ENCODE data around the gene SH3BP1.

DNA sequence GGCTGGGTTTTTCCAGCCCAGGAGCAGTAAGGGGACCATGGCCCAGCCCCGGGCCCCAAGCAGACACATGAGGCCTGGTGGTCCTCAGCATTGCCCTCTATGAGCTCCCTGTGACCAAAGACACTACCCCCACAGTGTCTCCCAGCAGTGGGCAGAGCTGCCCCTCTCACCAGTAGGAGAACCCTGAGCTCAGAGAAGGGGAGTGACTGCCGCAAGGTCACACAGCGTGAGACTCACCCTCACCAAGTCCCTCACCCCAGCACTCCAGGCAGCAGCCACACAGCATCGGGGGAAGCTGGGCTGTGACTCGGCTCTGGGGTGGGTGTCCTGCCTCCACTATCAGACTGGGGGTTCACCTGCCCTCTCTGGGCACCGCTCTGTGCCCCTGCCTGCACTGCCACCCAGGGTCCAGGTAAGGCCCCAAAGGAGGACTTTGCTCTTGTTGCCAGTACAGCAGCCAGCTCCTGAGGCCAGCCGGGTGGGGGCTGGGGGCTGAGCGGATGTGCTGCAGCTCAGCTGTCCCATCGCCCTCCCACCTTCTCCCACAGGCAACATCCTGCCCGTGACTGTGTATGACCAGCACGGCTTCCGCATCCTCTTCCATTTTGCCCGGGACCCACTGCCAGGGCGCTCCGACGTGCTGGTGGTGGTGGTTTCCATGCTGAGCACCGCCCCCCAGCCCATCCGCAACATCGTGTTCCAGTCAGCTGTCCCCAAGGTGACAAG, 7.9 kb upstream of the SH3BP1 start:
- TF ChIP-seq, protein P1, sequence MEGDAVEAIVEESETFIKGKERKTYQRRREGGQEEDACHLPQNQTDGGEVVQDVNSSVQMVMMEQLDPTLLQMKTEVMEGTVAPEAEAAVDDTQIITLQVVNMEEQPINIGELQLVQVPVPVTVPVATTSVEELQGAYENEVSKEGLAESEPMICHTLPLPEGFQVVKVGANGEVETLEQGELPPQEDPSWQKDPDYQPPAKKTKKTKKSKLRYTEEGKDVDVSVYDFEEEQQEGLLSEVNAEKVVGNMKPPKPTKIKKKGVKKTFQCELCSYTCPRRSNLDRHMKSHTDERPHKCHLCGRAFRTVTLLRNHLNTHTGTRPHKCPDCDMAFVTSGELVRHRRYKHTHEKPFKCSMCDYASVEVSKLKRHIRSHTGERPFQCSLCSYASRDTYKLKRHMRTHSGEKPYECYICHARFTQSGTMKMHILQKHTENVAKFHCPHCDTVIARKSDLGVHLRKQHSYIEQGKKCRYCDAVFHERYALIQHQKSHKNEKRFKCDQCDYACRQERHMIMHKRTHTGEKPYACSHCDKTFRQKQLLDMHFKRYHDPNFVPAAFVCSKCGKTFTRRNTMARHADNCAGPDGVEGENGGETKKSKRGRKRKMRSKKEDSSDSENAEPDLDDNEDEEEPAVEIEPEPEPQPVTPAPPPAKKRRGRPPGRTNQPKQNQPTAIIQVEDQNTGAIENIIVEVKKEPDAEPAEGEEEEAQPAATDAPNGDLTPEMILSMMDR (IDR thresholded peaks at IDR 0.05): no peak
- TF ChIP-seq POLR2A (IDR thresholded peaks at IDR 0.05): no peak

All from esophagus squamous epithelium (tissue), 4 donors.